LNCAP (cell line): ENCODE measurements around the gene MYEF2.

ENCODE experiments used
- TF ChIP-seq, protein P1 (sequence below): fragments of 450-650 bp; IDR thresholded peaks from 2 replicates; pipeline ENCODE4 v1.5.1; 2017; ENCODE audit warnings: mild to moderate bottlenecking

Gene MYEF2

DNA sequence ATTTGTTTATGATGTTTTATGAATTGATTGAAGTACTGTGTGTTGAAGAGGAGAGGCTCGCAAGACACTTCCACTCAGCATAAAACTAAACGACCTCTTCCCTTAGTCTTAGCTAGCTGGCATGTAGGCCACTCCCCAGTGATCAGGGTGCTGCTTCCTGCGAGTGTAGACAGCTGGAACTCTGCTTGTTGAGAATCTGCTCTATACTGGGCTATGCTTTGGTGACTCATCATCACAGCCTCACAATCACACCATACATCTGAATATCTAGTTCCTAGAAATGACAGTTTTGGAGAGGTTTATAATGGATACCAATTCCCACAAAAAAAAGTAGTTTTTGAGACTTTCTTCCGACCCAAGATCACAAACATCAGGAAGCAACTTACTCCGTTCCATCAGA, 58.8 kb downstream of the MYEF2 start:
- TF ChIP-seq, protein P1, sequence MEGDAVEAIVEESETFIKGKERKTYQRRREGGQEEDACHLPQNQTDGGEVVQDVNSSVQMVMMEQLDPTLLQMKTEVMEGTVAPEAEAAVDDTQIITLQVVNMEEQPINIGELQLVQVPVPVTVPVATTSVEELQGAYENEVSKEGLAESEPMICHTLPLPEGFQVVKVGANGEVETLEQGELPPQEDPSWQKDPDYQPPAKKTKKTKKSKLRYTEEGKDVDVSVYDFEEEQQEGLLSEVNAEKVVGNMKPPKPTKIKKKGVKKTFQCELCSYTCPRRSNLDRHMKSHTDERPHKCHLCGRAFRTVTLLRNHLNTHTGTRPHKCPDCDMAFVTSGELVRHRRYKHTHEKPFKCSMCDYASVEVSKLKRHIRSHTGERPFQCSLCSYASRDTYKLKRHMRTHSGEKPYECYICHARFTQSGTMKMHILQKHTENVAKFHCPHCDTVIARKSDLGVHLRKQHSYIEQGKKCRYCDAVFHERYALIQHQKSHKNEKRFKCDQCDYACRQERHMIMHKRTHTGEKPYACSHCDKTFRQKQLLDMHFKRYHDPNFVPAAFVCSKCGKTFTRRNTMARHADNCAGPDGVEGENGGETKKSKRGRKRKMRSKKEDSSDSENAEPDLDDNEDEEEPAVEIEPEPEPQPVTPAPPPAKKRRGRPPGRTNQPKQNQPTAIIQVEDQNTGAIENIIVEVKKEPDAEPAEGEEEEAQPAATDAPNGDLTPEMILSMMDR: no peak

GRCh38 chr15:48112242-48112641, 65.9 kb downstream of the MYEF2 start:
- TF ChIP-seq, protein P1: peak; percentile 71

- TF ChIP-seq, protein P1: no peak
Measured at GRCh38 chr15:48109856-48110531, 68.1 kb downstream of the MYEF2 start.

DNA sequence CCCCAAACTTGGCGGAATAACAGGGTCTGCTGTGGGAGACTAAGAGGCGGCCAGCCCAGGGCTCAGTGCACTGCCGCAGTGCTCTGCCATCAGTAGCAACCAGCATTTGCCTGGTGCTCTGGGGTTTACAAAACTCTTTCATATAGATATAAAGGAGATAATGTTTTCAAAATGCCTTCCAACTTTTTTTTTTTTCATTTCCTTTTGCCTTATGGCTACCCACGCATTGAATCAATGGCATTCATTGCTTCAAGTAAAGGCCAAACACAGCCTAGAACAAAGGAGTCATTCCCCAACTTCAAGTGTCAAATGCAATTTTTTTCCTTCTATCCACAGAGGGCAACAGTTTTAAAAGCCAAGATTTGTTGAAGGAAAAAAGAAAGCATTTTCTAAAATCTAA, 68.9 kb downstream of the MYEF2 start:
- TF ChIP-seq, protein P1: no peak

GRCh38 chr15:48105936-48106335, 72.2 kb downstream of the MYEF2 start:
- TF ChIP-seq, protein P1: no peak

DNA sequence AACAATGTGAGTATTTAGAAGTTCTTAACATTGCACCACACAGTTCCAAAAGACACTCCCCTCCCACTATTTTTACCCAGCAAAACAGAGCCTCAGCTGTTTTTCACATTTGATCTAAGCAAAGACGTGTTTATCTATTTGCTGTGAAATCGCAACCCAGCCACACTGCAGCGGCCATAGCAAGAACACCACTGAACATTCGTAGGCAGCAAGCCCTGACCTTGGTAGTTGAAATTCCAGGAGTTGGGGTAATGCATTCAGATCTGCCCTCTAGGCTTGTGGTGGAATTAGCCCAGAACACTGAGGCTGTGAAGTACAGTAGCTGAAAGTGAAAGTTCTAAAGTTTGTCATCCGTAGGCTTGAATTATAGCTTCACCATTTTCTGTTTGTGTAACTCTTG, 74.4 kb downstream of the MYEF2 start:
- TF ChIP-seq, protein P1: no peak

GRCh38 chr15:48102167-48102566, 75.9 kb downstream of the MYEF2 start:
- TF ChIP-seq, protein P1: no peak

DNA sequence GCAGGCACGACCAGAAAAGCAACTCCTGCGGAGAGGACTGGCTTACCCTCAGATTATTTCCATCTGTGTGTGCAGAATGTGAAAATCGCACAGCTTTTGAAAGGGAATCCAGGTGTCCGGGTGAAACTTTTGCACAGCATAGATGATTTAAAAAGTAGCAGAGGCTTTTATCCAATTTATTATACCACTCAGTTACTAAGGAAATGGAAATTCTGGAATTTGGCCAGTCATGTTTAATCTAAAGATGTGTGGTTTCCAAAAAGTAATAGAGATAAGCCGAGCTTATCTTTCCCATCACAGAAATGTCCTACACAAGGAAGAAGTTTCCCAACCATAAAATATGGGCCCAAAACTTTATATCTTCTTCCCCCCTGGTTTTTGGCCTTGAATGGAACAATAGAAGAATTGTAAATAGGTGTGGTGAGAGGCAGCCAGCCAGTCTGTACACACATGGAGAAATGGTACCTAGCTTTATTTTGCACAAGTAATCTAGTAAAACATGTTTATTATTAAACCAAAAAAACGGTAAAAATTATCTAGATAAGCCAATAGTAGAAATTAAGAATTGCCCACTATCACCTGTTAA, 76.6 kb downstream of the MYEF2 start:
- TF ChIP-seq, protein P1: no peak
